ENCODE results near the gene NPY. TPM values are rescaled to one million over a fixed set of nuclear protein-coding genes. Genes with fewer than 3 reads are reported as not detected.

The NPY gene
- total and polyA plus RNA-seq, 10 of the 15 experiments (the other 5 are each of a cell fraction or from before 2014, with no cell fraction given), result not detected

DNA sequence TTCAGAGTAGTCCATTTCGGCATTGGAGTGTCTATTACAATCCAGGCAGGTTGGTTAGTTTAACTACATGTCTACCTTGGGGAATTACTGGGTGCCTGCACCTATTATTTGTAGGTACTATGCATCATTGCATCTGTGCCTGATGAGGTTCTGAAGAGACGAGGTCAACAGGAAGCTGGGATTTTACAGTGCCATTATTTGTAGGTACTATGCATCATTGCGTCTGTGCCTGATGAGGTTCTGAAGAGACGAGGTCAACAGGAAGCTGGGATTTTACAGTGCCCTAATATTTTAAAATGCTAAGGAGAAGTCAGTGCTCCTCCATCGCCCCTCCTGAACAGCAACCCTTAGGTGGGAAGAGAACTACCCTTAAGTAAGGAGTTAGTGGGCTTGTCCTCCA, 41.7 kb downstream of the NPY start (continued):
- TF ChIP-seq MTA2 (IDR thresholded peaks at IDR 0.05; ENCODE audit: low read depth) (no peak), NFIC (IDR thresholded peaks at IDR 0.05; ENCODE audit: low read depth, low read length) (peak; percentile 75), MEF2B (IDR thresholded peaks at IDR 0.05; ENCODE audit: partially characterized antibody, poor library complexity, severe bottlenecking) (no peak), SMAD1 (IDR thresholded peaks at IDR 0.05; ENCODE audit: low read depth, partially characterized antibody) (no peak), TARDBP (IDR thresholded peaks at IDR 0.05; ENCODE audit: borderline replicate concordance) (no peak), MYB (IDR thresholded peaks at IDR 0.05; ENCODE audit: borderline replicate concordance, low read depth, low read length) (no peak), GABPA (IDR thresholded peaks at IDR 0.05; ENCODE audit: low read depth) (no peak), RCOR1 (conservative IDR thresholded peaks at IDR 0.05; ENCODE audit: low read depth, low read length) (no peak), MXI1 (IDR thresholded peaks at IDR 0.05; ENCODE audit: low read depth, low read length) (no peak), KAT2A (conservative IDR thresholded peaks at IDR 0.05; ENCODE audit: control insufficient read depth, low read depth, low read length) (no peak)
- TF ChIP-seq, protein P1, sequence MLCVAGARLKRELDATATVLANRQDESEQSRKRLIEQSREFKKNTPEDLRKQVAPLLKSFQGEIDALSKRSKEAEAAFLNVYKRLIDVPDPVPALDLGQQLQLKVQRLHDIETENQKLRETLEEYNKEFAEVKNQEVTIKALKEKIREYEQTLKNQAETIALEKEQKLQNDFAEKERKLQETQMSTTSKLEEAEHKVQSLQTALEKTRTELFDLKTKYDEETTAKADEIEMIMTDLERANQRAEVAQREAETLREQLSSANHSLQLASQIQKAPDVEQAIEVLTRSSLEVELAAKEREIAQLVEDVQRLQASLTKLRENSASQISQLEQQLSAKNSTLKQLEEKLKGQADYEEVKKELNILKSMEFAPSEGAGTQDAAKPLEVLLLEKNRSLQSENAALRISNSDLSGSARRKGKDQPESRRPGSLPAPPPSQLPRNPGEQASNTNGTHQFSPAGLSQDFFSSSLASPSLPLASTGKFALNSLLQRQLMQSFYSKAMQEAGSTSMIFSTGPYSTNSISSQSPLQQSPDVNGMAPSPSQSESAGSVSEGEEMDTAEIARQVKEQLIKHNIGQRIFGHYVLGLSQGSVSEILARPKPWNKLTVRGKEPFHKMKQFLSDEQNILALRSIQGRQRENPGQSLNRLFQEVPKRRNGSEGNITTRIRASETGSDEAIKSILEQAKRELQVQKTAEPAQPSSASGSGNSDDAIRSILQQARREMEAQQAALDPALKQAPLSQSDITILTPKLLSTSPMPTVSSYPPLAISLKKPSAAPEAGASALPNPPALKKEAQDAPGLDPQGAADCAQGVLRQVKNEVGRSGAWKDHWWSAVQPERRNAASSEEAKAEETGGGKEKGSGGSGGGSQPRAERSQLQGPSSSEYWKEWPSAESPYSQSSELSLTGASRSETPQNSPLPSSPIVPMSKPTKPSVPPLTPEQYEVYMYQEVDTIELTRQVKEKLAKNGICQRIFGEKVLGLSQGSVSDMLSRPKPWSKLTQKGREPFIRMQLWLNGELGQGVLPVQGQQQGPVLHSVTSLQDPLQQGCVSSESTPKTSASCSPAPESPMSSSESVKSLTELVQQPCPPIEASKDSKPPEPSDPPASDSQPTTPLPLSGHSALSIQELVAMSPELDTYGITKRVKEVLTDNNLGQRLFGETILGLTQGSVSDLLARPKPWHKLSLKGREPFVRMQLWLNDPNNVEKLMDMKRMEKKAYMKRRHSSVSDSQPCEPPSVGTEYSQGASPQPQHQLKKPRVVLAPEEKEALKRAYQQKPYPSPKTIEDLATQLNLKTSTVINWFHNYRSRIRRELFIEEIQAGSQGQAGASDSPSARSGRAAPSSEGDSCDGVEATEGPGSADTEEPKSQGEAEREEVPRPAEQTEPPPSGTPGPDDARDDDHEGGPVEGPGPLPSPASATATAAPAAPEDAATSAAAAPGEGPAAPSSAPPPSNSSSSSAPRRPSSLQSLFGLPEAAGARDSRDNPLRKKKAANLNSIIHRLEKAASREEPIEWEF (IDR thresholded peaks at IDR 0.05; ENCODE audit: insufficient replicate concordance, low read depth, low read length), result no peak
- TF ChIP-seq, protein P2, sequence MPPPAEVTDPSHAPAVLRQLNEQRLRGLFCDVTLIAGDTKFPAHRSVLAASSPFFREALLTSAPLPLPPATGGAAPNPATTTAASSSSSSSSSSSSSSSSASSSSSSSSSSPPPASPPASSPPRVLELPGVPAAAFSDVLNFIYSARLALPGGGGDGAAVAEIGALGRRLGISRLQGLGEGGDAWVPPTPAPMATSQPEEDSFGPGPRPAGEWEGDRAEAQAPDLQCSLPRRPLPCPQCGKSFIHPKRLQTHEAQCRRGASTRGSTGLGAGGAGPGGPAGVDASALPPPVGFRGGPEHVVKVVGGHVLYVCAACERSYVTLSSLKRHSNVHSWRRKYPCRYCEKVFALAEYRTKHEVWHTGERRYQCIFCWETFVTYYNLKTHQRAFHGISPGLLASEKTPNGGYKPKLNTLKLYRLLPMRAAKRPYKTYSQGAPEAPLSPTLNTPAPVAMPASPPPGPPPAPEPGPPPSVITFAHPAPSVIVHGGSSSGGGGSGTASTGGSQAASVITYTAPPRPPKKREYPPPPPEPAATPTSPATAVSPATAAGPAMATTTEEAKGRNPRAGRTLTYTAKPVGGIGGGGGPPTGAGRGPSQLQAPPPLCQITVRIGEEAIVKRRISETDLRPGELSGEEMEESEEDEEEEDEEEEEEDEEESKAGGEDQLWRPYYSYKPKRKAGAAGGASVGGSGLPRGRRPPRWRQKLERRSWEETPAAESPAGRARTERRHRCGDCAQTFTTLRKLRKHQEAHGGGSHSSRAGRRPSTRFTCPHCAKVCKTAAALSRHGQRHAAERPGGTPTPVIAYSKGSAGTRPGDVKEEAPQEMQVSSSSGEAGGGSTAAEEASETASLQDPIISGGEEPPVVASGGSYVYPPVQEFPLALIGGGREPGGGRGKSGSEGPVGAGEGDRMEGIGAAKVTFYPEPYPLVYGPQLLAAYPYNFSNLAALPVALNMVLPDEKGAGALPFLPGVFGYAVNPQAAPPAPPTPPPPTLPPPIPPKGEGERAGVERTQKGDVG (CRISPR knock-in tag; IDR thresholded peaks at IDR 0.05), result no peak
- TF ChIP-seq, protein P3, sequence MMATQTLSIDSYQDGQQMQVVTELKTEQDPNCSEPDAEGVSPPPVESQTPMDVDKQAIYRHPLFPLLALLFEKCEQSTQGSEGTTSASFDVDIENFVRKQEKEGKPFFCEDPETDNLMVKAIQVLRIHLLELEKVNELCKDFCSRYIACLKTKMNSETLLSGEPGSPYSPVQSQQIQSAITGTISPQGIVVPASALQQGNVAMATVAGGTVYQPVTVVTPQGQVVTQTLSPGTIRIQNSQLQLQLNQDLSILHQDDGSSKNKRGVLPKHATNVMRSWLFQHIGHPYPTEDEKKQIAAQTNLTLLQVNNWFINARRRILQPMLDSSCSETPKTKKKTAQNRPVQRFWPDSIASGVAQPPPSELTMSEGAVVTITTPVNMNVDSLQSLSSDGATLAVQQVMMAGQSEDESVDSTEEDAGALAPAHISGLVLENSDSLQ (IDR thresholded peaks at IDR 0.05), result no peak
- TF ChIP-seq, protein P4, sequence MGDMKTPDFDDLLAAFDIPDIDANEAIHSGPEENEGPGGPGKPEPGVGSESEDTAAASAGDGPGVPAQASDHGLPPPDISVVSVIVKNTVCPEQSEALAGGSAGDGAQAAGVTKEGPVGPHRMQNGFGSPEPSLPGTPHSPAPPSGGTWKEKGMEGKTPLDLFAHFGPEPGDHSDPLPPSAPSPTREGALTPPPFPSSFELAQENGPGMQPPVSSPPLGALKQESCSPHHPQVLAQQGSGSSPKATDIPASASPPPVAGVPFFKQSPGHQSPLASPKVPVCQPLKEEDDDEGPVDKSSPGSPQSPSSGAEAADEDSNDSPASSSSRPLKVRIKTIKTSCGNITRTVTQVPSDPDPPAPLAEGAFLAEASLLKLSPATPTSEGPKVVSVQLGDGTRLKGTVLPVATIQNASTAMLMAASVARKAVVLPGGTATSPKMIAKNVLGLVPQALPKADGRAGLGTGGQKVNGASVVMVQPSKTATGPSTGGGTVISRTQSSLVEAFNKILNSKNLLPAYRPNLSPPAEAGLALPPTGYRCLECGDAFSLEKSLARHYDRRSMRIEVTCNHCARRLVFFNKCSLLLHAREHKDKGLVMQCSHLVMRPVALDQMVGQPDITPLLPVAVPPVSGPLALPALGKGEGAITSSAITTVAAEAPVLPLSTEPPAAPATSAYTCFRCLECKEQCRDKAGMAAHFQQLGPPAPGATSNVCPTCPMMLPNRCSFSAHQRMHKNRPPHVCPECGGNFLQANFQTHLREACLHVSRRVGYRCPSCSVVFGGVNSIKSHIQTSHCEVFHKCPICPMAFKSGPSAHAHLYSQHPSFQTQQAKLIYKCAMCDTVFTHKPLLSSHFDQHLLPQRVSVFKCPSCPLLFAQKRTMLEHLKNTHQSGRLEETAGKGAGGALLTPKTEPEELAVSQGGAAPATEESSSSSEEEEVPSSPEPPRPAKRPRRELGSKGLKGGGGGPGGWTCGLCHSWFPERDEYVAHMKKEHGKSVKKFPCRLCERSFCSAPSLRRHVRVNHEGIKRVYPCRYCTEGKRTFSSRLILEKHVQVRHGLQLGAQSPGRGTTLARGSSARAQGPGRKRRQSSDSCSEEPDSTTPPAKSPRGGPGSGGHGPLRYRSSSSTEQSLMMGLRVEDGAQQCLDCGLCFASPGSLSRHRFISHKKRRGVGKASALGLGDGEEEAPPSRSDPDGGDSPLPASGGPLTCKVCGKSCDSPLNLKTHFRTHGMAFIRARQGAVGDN (IDR thresholded peaks at IDR 0.05), result no peak

Data from GM12878 (cell line).